ENCODE results near the gene STAT5B.

DNA sequence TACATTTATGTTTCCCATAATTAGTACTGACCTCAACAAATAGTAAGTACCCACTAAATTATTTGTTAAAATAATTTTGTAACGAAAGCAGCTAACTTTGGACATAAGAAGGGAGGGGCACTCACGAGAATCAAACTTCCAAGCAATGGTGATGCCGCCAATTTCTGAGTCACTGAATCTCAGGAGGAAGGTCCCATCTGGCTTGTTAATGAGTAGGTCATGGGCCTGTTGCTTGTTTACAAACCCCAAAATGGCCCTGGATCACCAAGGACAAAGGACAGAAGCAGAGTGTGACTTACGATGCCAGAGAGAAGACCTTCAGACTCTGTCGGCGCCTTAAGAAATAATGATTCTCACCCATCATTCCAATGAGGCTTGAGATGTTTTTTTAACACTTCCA, 66.1 kb downstream of the STAT5B start:
- no peak for TF ChIP-seq RAD21 (IDR thresholded peaks at IDR 0.05; ENCODE audit: low read depth)
- no peak for TF ChIP-seq TAF1 (IDR thresholded peaks at IDR 0.05; ENCODE audit: low read depth)
- no peak for TF ChIP-seq EGR1 (IDR thresholded peaks at IDR 0.05)
- no peak for TF ChIP-seq CEBPB (IDR thresholded peaks at IDR 0.05)
- no peak for TF ChIP-seq FOXM1 (IDR thresholded peaks at IDR 0.05; ENCODE audit: borderline replicate concordance, low read depth)
- TF ChIP-seq CREB1 (IDR thresholded peaks at IDR 0.05; ENCODE audit: low read depth) = no peak
- TF ChIP-seq EP300 (IDR thresholded peaks at IDR 0.05; ENCODE audit: borderline replicate concordance) = no peak

Measured in Ishikawa (cell line).